Measurements from ENCODE around the gene AUP1. TPM values are rescaled to one million over a fixed set of nuclear protein-coding genes. Genes with fewer than 3 reads are reported as not detected.

Gene AUP1
- total RNA-seq, 1 donor from 2014 or later = 119 TPM

DNA sequence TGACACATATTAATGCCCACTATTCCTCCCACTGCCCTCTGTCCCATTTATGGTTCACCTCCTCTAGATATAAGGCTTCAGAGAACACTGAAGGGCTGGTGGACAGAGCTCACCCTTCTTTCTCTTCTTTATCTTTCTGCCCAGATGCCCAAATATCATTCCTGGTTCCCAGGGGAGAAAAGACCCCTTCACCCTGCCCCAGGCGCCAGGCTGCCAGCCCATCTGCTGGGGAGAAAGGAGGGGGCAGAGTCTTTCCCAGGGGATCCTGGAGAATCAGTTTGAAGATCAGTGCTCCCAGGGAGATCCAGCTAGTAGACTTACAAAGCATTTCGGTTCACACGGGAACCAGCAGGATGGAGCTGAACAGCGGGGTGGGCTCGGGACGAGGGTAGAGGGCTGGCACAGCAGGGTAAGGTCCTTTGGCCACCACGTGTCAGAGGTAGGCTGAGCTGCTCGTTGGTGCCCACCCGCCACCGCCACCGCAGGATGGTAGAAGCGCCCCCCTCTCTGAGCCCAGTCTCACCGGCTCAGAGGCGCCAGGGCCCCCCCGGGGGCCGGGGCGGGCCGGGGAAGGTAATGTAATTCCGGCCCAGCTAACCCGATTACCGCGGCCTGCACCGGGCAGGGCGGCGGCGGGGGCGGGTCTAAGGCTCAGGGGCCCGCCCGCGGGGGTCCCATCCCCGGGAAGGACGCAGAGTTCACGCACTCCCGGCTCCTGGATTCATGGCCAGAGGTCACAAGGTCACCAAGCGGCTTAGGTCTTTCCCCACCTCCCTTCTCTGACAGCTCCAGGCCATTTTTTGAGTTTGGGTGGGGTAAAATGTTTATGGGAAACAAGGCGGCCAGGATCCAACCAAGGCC, 16.5 kb downstream of the AUP1 start:
- no peak for DNase-seq
- Histone ChIP-seq H3K9me3 (no peaks in the 10 kb centered on the region), H3K4me1 (peaks cover 17% of the 10 kb centered on the region), H3K27ac (no peak overlapping the region), H3K4me3 (no peak overlapping the region), H3K36me3 (no peaks in the 10 kb centered on the region), H3K27me3 (peaks cover 76% of the 10 kb centered on the region)
- ATAC-seq = no peak
- TF ChIP-seq, protein P1, sequence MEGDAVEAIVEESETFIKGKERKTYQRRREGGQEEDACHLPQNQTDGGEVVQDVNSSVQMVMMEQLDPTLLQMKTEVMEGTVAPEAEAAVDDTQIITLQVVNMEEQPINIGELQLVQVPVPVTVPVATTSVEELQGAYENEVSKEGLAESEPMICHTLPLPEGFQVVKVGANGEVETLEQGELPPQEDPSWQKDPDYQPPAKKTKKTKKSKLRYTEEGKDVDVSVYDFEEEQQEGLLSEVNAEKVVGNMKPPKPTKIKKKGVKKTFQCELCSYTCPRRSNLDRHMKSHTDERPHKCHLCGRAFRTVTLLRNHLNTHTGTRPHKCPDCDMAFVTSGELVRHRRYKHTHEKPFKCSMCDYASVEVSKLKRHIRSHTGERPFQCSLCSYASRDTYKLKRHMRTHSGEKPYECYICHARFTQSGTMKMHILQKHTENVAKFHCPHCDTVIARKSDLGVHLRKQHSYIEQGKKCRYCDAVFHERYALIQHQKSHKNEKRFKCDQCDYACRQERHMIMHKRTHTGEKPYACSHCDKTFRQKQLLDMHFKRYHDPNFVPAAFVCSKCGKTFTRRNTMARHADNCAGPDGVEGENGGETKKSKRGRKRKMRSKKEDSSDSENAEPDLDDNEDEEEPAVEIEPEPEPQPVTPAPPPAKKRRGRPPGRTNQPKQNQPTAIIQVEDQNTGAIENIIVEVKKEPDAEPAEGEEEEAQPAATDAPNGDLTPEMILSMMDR (IDR thresholded peaks at IDR 0.05) = no peak
- intact Hi-C loops (cut with DNase I) = no loop called here

DNA sequence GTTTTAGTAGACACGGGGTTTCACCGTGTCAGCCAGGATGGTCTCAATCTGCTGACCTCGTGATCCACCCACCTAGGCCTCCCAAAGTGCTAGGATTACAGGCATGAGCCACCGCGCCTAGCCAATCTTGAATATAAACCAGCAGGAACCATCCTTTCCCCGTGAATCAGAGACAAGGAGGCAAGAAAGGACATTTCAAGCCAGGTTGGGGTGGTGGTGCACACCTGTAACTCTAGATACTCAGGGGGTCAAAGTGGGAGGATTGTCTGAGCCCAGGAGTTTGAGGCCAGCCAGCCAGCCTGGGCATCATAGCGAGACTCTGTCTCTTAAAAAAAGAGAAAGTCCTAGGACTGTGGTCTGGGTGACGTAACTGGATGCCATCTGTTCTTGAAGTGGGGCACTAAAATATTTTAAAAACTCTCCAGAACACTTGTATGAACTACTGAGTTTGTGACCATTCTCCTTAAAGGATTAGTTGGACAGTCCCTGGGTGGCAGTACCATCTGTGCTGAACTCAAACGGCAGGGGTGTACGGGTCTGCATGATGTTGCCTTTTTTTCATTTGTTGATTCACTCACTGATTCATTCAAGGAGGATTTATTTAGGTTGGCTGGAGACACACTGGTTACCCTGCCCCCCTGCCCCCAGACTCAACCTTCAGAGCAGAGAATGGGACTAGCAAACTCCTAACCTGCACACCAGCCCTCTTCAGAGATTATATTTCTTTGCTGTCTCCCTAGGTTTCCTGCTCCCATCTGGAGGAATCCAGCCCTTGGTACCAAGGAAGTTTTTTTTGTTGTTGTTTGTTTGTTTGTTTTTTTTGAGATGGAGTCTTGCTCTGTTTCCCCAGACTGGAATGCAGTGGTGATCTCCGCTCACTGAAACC, 18.2 kb downstream of the AUP1 start:
- Histone ChIP-seq H3K36me3 (no peaks in the 10 kb centered on the region), H3K4me3 (no peak overlapping the region), H3K9me3 (no peaks in the 10 kb centered on the region), H3K27ac (no peak overlapping the region), H3K4me1 (peaks cover 22% of the 10 kb centered on the region), H3K27me3 (peaks cover 60% of the 10 kb centered on the region)
- no peak for ATAC-seq
- intact Hi-C loops (cut with DNase I) = no loop called here
- TF ChIP-seq, protein P1 (IDR thresholded peaks at IDR 0.05) = no peak
- no peak for DNase-seq

DNA sequence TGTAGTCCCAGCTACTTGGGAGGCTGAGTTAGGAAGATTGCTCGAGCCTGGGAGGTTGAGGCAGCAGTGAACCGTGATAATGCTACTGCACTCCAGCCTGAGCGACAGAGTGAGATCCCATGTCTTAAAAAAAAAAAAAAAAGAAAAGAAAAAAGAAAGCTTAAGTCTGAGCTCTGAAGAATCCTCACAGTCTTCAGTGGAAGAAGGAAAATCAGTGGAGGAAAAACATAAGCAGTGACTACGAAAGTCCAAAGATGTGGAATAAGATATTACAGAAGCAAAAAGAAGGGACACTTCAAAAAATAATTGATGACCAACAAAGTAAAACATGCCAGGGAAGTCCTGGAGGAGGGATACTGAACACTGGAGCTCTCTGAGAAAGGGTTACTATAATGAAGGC, 19.2 kb downstream of the AUP1 start:
- ATAC-seq (no peak), DNase-seq (no peak)
- H3K27ac ChIP-seq = no peak overlapping the region
- peaks cover 9% of the 10 kb centered on the region for H3K36me3 ChIP-seq
- intact Hi-C loops (cut with DNase I) = no loop called here
- H3K4me3 ChIP-seq = no peak overlapping the region
- peaks cover 22% of the 10 kb centered on the region for H3K4me1 ChIP-seq
- H3K27me3 ChIP-seq = peaks cover 49% of the 10 kb centered on the region
- TF ChIP-seq, protein P1 (IDR thresholded peaks at IDR 0.05) = no peak
- H3K9me3 ChIP-seq = no peaks in the 10 kb centered on the region

DNA sequence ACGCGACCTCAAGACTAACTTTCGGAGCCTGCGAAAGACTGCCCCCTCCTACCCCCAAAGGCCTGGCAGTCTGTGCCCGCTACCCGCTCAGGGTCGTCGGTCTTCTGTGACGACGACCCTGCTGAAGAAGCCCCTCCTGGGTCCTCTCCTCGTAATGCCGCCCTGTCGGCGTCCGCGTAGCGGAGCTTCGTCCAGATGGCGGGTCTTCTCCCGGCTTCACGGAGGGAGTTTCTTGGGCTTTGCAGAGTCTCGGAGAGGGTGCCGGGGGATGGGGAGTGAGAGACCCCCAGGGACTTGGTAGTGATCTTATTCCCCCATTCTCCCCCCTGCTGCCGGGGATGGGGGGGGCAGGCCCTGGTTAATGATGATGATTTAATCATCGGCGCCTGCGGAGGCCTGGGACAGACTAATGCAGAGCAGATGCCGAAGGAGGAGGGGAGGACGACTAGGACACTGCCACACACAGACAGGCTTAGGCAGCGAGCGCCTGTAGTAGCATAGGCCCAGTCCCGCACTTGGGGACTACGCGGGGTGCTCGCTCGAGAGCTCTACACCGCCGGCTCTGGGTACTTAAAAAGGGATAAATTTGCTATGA, 21.5 kb downstream of the AUP1 start:
- H3K27me3 ChIP-seq = peaks cover 27% of the 10 kb centered on the region
- H3K27ac ChIP-seq = peak overlapping the region; percentile 99
- DNase-seq = peak; percentile 69
- intact Hi-C loops (cut with DNase I) = no loop called here
- TF ChIP-seq, protein P1 (IDR thresholded peaks at IDR 0.05) = no peak
- peaks cover 32% of the 10 kb centered on the region for H3K4me1 ChIP-seq
- peak; percentile 1 for ATAC-seq
- H3K9me3 ChIP-seq = no peaks in the 10 kb centered on the region
- H3K4me3 ChIP-seq = peak overlapping the region; percentile 84
- H3K36me3 ChIP-seq = peaks cover 14% of the 10 kb centered on the region

DNA sequence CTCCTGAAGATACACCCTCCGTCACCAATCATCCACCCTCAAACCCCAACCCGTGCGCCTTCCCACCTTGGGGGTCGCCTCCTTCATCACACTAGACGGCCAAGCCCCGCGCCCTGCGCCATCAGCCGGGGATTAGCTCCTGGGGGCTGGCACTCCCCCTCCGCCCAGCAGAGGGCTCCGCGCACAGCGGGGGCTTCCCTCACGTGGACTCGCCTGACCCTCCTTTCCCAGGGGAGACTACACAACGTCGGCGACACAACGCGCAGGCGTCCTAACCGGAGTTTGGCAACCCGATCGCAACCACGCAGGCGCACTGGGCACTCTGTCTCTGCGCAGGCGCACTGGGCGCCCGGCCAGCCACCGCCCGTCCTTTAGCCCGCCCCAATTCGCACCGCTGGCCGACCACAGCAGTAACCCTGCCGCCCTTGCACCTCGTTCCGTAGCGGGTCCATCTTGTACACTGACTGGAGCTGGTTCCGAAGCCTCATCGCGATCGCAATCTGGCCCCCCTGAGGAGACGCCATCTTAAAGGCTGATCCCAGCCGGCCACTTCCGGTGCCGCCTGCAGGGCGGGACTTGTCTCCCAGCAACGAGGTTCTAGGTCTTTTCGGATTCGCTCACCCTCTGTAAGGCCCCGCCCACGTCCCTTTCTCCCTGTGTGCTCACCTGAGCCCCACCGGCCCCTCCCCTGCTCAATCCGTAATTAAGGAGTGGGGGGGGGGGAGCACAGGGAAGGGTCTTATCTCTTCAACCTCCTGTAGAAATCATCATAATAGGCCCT, 22.2 kb downstream of the AUP1 start, which contains the start of gene PCGF1:
Gene PCGF1 (minus strand): TSS at position 551 of the 781 bp plus-strand sequence. CDS start 27 bp downstream, at position 524.
- ATAC-seq (peak; percentile 93), DNase-seq (peak; percentile 100)
- Histone ChIP-seq H3K9me3 (no peaks in the 10 kb centered on the region), H3K27me3 (peaks cover 20% of the 10 kb centered on the region), H3K4me3 (peak within 1 kb of the TSS; percentile 84), H3K4me1 (peaks cover 35% of the 10 kb centered on the region), H3K27ac (peak within 1 kb of the TSS; percentile 99), H3K36me3 (peaks cover 14% of the 10 kb centered on the region)
- TF ChIP-seq, protein P1 (IDR thresholded peaks at IDR 0.05) = peak; percentile 40
- intact Hi-C loops (cut with DNase I) = no loop called here

All from upper lobe of right lung (tissue), 1 donor.